ENCODE results near the gene NEO1.

NEO1 gene

GRCh38 chr15:73075160-73075859 lies 23.0 kb downstream of the NEO1 start:
- DNase-seq, result no peak

DNA sequence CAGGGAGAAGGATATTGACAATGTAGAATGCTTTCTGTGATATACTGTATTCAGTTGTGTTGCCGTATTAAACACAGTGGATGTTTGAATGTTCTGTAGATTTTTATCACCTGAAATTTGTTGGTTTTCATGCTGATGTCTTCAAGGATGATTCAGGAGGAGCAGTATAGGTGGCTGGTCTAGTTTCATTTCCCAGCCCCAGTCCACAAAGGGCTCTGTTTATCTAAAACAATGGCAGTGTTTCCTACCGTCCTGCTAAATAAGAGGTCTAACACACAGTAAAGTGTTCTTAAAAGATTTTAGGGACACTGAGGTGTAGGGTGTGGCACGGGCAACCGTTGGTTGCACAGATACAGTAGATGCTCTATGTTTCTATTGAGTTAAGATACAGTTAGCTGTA lies 26.0 kb downstream of the NEO1 start:
- DNase-seq, result no peak

GRCh38 chr15:73078722-73079121 lies 26.5 kb downstream of the NEO1 start:
- DNase-seq, result peak in 1 of 2 experiments; percentile 6

DNA sequence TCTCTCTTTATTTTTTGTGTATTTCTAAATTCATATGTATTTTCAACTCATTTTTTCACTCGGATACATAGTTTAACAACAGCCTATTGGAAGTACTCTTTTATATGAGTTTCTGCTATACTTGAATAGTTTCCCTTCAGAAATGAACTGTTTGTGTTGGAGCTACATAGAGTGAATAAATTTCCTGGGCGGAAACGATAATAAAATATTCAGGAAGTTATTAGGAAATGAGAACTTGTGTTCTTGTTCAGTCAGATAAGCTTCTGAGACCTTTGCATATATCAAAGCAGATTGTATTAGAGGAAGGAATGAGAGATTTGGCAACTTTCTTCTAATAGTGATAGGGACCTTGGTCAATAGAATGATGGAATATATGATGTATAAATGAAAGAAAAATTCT lies 27.3 kb downstream of the NEO1 start:
- no peak for DNase-seq

DNA sequence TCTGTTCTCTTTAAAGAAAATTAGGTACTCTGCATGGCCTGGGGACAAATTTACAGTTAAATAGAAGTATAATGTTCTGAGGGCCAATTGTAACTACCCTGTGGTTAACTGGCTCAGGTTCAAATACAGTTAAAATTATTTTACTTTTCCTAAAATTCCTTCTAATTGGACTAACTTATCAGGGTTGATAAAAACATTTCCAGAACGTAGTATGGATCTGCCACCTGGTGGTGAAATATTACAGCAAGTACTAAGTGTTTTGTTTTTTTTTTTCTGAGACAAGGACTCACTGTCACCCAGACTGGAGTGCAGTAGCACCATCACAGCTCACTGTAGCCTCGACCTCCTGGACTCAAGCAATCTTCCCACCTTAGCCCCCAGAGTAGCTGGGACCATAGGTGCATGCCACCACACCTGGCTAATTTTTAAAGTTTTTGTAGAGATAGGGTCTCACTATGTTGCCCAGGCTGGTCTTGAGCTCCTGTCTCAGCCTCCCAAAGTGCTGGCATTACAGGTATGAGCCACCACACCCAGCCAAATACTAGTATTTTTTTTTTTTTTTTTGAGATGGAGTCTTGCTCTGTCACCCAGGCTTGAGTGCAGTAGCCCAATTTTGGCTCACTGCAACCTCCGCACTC lies 29.2 kb downstream of the NEO1 start:
- peak; percentile 34 to 69 for DNase-seq

DNA sequence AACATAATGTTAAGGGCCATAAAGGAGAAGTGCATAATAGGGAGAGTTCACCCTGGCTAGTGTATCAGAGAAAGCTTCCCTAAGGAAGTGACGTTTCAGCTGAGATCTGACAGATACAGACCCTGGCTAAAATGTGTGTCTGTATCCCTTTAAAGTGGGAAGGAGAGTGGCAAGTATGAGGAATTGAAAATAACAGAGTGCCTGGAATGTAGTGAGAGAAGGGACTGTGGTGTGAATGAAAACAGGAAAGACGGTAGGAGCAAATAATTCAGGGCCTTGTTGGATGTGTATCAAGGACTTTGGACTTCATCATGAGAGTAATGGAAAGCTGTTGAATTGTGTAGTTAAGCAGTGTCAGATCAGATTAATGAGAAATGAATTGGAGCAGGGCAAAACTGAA lies 30.5 kb downstream of the NEO1 start:
- no peak for DNase-seq

DNA sequence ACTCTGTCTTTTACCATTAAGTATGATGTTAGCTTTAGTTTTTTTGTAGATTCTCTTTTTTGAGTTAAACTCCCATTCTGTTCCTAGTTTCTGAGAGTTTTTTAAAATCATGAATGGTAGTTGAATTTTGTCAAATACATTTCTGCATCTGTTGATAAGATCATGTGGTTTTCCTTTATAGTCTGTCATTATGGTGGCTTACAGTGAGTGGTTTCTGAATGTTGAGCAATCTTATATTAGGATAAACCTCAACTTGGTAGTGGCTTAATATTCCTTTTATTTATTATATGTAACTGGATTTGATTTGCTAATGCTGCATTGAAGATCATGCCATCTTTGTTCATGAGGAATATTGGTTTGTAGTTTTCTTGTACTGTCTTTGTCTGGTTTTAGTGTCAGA lies 34.8 kb downstream of the NEO1 start:
- DNase-seq, result no peak

DNA sequence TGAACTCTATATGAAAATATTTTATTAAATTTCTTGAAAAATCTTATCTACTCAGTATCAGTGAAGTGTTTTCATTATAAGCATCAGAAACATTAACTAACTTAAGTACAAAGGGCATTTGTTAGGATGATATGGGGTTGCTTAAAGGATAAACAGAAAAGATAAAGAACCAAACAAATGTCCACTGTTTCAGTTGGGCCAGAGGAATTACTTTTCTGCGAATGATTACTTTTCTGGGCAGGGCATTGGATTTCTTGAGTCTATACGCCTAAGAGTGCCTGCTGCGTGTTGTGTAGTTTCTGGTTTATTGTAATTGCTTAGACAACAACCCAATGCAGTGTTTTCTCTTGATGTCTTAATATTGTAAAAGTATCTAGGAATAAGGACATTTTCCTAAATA lies 52.8 kb downstream of the NEO1 start:
- DNase-seq, result no peak

GRCh38 chr15:73108676-73109075 lies 56.4 kb downstream of the NEO1 start:
- DNase-seq, result no peak

- no peak for DNase-seq
Measured at GRCh38 chr15:73109765-73110164, 57.5 kb downstream of the NEO1 start.

- no peak for DNase-seq
Measured at GRCh38 chr15:73110201-73110600, 57.9 kb downstream of the NEO1 start.

GRCh38 chr15:73114064-73114463 lies 61.8 kb downstream of the NEO1 start:
- DNase-seq, result no peak

- no peak for DNase-seq
Measured at GRCh38 chr15:73116164-73116563, 63.9 kb downstream of the NEO1 start.

GRCh38 chr15:73118055-73118454 lies 65.8 kb downstream of the NEO1 start:
- no peak for DNase-seq

- no peak for DNase-seq
Measured at GRCh38 chr15:73119478-73119877, 67.2 kb downstream of the NEO1 start.

DNA sequence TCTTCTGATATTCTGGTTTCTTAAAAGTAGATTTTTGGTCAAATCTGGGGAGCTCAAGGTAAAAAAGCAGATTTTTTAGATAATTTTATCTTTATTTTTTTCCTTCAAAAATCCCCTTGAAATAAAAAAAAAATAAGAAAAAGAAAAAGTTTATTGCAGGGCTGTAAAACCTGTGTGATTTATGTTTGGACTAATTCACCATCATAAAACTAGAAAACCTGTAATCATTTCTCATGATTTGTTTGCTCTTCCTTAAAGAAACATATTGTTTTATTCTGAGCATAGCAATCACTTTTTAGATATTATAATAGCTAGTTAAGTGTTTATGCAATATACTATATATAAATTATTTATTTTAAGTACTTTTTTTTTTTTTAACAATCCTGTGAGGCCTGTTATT lies 68.0 kb downstream of the NEO1 start:
- DNase-seq, result no peak

GRCh38 chr15:73125219-73125618 lies 73.0 kb downstream of the NEO1 start:
- DNase-seq, result no peak

GRCh38 chr15:73127302-73127936 lies 75.2 kb downstream of the NEO1 start:
- DNase-seq, result peak in 1 of 2 experiments; percentile 39

GRCh38 chr15:73130830-73131229 lies 78.6 kb downstream of the NEO1 start:
- DNase-seq, result no peak

GRCh38 chr15:73134196-73134595 lies 81.9 kb downstream of the NEO1 start:
- no peak for DNase-seq

GRCh38 chr15:73139041-73139743 lies 86.9 kb downstream of the NEO1 start:
- no peak for DNase-seq

DNA sequence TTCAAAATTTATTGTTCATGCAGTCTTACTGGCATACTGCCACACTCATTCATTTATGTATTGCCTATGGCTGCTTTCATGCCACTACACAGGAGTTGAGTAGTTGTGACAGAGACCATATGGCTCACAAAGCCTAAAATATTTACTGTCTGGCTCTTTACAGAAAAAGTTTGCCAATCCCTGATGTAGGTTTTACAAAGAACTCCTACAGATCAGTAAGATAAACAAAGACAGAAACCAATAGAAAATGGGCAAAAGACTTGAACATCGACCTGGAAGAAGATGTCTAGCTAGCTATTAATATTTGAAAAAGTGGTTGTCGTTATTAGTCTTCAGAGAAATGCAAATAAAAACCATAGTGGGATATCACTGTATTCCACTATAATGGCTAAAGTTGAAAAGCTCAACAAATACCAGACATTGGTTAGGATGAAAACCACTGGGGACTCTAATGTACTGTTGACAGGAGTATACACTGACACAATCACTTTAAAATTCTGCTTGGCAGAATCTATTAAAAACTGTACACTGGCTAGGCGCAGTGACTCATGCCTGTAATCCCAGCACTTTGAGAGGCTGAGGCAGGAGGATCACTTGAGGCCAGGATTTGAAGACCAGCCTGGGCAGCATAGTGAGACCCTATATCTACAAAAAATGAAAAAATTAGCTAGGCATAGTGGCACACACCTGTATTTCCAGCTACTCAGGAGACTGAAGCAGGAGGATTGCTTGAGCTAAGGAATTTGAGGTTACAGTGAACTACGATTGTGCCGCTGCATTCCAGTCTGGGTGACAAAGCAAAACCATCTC lies 87.7 kb downstream of the NEO1 start:
- no peak for DNase-seq

Data from NCI-H446 (cell line).